H1 (cell line): ENCODE measurements around the gene HPN.

ENCODE experiments used
- NANOG ChIP-seq: IDR thresholded peaks from 2 replicates; pipeline ENCODE4 v1.6.1; 2011; ENCODE audit warnings: low read length, low read depth, mild to moderate bottlenecking, inconsistent platforms; ENCODE audit not compliant: insufficient read depth, poor library complexity, severe bottlenecking
- POLR2AphosphoS5 ChIP-seq: IDR thresholded peaks from 2 replicates; pipeline ENCODE4 v1.6.1; 2011; ENCODE audit warnings: low read depth, low read length
- TF ChIP-seq, protein P1 (sequence below): IDR thresholded peaks from 2 replicates; pipeline ENCODE4 v1.6.1; 2012; ENCODE audit warnings: inconsistent platforms

- TF ChIP-seq, protein P1, sequence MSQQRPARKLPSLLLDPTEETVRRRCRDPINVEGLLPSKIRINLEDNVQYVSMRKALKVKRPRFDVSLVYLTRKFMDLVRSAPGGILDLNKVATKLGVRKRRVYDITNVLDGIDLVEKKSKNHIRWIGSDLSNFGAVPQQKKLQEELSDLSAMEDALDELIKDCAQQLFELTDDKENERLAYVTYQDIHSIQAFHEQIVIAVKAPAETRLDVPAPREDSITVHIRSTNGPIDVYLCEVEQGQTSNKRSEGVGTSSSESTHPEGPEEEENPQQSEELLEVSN: no peak; the same call in 1 of the 2 replicates
- TF ChIP-seq NANOG (no peak), POLR2AphosphoS5 (0 out of 2 replicates have a peak, but pooled peaks have one; percentile 40)
These were observed 534 bp upstream of the HPN start for GRCh38 chr19:35040826-35041547.
